CD4-positive, alpha-beta T cell treated with Interleukin-6 for 4 hours (primary cell): ENCODE measurements around the gene GGTLC2.
"Not testable (repeated sequence)": the region's sequence is repeated elsewhere in the genome, so short reads cannot be mapped to it uniquely, and the experiment has no call there.

Experiments
- DNase-seq: peaks from one replicate; pipeline ENCODE4 v3.0.0-alpha.2; 2020; ENCODE audit warnings: mixed read lengths

The GGTLC2 gene

DNA sequence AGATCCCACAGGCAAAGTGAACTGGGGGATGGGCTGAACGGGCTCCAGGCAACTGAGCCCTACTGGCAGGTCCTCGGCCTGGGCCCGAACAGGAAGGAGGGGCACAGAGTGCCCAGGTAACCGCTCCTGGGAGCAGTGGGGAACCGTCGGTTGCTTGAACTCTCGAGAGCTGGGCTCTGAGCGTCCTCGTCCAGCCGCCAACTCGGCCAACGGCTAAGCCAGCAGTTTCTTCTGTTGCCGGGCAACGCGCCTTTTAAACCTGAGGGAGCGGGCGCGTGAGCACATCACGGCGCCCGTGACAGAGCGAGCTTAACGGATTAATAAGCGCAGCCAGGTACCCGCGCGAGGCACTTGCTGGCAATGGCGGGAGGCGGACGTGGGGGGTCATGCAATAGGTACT lies at the start of gene GGTLC2:
GGTLC2 (plus strand) TSS at position 301 of the 400 bp plus-strand sequence. CDS start 1,732 bp downstream, outside the sequence.
- DNase-seq, result not testable (repeated sequence)

DNA sequence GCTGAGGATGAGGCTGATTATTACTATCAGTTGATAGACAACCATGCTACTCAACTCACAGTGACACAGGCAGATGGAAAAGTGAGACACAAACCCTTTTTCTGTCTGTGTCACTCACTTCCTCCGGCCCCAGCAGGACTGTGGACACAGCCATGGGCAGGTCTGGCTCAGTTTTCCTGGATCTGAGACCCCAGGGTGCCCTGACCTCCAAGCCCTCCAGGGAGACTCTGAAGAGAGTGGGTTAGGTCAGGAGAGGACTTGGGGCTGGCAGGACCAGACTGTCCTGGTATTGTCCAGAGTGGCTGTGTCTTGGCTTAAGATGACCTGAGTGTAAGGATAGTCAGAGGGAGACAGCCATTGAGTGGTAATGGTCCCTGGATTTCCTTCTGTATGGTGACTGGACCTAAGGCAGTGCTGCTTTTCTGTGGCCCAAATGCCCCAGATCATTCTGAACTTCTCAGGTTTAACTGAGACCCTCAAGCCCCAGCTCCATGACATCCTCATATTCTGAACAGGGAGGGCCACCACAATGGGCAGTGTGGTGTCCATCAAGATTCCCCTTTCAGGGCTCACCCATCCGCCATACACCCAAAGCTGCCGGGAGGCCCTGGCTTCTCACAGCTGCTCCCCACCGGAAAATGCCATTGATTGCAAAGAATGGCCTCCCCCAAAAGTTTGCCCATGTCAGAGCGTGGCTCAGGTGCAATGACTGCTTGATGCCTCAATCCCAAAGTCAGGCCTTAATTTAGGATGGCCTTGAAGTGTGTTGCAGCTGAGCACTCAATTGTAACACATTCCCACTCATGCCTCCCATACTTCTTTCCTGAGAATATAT lies 49.2 kb upstream of the GGTLC2 start:
- DNase-seq, result no peak

DNA sequence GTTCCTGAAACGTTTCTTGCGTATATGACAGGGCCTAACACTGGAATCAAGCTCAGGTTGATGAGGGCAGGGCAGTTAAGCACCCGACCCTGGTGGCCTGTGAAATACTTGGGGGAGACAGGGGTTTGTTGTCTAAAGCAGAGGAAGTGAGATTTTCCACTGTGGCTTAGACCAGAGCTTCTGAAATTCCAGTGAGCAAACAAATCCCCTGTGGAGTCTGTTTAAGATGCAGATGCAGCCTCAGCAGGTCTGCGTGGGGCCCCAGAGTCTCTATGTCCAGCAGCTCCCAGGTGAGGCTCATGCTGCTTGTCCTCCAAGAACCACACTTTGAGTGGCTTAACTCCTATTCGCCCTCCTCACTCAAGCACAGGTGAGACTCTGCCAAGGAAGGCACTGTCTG lies 46.3 kb upstream of the GGTLC2 start:
- DNase-seq, result no peak

DNA sequence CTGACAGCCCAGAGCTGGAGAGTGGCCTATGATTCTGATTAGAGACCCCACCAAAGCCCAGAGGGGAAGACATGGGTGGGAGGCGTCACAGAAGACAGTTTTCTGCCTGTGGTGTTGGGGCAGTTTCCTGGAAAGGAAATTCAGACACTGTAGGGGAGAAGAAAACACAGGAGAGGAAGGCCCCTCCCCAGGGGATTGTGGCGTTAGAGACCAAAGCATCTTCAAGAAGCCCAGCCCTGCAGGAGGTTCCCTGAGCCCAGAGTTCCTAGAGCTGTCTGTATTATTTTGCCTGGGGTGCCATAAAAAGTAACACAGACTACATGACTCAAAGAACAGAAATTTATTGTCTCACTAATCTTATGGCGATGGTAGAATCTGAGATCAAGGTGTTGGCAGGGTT lies 45.2 kb upstream of the GGTLC2 start:
- no peak for DNase-seq

DNA sequence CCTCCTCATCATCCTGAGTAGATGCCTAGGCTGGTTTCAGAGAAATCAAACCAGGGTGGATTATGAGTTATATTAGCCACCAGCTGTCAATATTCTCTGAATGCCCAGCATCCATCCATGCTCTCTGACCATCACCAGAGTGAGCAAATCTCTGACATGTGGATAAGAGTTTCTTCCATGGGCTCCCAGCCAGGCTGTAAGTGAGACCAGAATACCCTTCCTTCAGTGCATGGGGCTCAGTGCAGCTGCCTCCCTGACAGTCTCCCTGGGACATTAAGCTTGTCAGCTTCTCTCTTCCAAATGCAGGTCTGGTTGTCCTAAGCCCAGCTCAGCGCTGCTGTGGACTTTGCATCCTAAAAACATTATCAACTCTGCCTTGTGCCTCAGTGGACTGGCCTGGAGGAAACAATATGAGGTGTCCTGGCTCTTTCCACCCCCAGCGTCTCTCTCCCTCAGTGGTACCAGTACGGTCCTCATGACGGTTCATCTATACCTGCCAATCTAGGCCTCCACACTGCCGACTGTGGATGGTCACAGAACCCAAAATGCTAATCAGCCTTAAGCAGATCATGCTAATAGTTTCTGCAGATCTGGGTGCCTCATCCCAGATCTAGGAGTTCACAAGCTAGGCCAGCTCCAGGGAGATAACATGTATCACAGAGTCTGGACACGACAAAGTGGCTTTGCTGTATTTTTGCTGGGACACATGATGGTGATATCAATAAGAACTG lies 43.7 kb upstream of the GGTLC2 start:
- DNase-seq, result no peak

DNA sequence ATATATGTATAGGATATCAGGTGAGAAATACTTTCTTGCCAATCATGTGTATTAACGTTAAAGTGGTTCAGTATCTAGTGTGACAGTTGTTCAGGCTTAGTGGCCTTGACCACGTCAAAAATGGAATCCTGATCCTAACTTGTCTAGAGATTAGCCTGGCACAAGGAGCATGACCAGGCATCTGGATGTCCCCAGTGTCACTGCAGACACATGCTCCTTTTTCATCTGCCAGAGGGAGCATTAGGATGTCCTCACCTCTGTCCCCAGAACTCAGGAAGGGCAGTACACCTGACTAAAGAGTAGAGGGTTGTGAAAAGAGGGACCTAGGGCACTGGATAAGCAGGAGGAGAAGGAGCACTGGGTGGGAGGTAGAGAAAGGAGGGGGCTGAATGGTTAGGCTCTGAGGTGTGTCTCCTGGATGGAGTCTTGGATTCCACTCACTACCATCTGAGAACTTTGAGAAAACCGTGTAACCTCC lies 40.9 kb upstream of the GGTLC2 start:
- no peak for DNase-seq

DNA sequence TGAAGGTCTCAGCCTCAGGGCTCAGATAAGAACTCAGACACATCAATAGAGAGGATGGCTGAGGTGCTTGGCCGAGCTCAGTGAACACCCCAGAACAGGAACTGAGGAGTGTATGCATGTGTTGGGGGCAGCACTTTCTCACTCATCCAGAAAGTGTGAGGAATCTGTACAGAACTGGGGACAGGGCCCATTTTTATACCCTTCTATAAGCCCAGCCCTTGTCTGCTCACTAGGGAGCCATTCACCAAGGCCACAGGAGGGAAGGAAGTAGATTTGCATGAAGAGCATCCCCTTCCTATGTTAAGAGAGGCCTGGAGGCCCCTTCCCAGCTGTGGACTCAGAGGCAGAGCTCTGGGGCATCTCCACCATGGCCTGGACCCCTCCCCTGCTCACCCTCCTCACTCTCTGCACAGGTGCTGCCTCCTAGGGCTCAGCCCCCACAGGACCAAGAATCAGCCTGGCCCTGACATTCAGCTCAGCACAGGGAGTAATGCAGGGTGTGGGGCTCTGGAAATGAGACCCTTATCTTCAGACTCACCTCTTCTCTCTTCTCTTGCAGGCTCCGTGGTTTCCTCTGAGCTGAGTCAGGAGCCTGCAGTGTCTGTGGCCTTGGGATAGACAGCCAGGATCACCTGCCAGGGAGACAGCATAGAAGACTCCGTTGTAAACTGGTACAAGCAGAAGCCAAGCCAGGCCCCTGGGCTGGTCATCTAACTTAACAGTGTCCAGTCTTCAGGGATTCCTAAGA lies 39.9 kb upstream of the GGTLC2 start:
- DNase-seq, result no peak

DNA sequence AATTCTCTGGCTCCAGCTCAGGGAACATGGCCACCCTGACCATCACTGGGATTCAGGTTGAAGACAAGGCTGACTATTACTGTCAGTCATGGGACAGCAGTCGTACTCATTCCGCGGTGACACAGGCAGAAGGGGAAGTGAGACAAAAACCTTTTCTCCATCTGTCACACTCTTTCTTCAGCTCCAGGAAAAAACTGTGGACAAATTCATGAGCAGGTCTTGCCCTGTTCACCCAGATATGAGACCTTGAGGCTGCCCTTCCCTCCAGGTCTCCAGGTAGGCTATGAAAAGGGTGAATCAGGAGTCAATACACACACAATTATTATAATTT lies 39.4 kb upstream of the GGTLC2 start:
- DNase-seq, result no peak

DNA sequence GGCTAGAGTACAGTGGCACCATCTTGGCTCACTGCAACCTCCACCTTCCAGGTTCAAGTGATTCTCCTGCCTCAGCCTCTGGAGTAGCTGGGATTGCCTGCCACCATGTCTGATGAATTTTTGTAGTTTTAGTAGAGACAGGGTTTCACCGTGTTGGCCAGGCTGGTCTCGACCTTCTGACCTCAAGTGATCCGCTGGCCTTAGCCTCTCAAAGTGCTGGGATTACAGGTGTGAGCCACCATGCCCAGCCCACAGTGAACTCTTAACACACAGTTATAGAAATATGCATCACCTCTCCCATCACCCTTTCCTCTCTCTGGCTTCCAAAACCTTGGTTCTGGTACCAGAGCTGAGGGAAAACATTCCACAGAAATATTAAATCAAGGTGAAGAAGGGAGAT lies 36.4 kb upstream of the GGTLC2 start:
- not testable (repeated sequence) for DNase-seq

DNA sequence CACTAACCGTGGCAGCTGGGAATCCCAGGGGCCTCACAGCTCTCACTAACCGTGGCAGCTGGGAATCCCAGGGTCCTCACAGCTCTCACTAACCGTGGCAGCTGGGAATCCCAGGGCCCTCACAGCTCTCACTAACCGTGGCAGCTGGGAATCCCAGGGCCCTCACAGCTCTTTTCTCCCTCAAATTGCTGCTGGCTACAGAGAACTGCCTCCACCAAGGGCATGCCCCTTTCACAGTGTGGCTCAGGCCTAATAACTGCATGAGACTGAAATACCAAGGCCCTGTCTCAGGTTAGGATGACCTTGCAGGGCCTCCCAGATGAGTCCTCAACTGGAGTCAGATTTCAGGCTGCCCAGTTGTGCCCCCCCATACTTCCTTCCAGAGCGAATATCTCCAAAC lies 35.1 kb upstream of the GGTLC2 start:
- no peak for DNase-seq

DNA sequence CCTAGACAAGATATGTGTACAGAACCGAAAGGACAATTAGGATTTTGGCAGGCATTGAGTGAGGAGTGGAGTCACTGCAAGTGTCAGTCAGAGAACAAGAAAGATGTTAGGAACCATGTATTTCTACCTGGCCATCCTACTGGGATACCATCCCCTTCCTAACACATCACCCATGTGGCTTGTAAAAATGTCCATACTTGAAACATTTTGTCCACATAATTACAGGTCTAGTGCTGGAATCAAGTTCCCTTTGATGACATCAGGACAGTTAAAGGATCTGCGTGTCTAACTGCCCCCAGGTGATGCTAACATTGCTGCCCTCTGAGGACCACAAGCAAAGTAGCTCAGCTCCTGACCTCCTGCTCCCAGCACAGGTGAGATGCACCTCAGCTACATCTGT lies 31.9 kb upstream of the GGTLC2 start:
- DNase-seq, result no peak

DNA sequence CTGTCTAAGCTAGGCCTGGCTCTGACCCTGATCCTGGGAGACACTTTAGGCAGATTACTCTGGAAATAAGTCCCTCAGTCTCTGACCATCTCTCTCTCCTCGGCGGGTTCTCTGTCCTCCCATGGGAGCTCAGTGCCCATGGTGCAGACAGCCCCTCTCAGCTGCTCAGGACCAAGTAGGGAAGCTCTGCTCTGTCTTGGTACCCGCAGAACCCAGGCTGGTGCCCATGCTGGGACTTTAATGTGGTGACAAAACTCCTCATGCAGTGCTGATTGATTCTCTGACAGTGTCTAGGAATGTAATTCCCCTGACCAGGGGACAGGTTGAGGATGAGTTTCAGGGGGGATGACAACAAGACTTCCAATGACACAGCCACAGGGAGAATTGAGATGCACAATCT lies 30.3 kb upstream of the GGTLC2 start:
- no peak for DNase-seq

DNA sequence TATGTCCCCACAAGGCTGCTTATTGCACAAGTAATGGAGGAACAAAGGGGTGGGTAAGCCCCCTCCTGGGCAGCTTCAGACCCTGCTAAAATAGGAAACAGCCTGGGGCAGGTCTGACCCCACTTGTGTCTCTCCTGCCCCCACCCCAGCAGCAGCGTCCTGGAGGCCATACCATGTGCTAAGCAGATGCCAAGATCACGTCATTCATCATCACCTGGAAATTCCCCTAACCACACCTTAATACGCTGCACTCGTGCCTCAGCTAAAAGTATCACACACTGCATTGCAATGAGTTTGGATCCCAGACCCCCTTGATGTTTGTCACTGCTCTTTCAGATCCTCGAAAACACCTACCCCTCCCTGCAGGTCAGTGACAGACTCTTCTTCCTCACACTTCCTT lies 27.8 kb upstream of the GGTLC2 start:
- no peak for DNase-seq

DNA sequence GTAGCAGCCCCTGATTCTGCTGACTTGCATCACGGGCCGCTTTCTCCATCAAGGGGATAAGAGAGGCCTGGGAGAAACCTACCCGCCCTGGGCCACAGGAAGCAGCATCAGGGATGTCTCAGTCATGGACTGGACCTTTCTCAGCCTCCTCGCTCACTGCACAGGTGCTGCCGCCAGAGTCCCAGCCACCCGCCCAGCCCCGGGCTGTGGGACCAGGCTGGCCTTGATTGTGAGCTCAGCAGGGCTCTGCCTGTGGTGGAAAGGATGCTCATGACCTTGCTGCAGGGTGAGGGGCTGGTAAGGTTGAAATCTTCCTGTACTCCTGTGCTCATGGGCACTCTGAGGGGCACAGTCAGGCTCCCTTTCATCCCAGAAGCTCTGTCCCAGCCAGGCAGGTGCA lies 26.0 kb upstream of the GGTLC2 start:
- DNase-seq, result no peak

DNA sequence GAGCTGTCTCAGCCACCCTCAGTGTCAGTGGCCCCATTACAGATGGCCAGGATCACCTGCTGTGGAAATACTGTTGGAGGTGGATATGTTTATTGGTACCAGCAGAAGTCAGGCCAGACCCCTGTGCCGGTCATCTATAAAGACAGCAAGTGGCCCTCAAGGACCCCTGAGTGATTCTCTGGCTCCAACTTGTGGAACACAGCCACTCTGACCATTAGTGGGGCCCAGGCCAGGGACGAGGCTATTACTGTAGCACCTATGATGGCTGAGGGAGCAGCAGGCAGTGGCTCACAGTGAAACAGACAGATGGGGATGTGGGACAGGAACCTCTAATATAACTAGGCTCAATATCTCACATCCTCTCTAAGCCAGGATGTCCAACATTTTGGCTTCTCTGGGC lies 25.5 kb upstream of the GGTLC2 start:
- DNase-seq, result no peak

DNA sequence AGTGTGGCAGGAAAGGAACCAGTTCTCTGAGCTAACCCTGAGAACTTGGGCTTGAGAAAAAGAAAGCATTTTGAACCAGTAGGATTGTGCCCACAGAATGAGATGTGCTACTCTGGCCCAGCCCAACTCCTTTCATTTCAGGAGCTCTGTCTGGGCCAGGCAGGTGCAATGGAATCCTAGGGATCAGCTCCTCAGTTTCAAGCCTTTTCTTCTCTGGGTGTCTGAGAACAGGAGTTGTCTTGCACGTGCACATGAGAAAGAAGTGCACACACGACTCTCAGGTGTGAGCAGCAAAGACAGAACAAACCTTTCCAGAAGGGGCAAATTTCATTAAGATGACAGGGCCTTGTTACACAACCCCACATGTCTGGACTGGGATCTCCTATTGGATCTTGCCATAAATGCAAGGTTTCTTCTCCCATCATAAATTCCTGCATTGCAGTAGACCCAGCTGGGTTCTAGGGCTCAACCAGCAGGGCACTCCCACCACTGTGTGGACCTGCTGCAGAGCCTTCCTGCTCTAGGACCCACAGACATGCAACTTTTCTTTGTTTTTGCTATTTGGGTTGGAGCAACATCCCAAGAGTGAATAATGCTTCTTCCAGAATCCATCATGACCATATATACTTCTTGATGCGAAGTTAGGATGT lies 24.5 kb upstream of the GGTLC2 start:
- no peak for DNase-seq

DNA sequence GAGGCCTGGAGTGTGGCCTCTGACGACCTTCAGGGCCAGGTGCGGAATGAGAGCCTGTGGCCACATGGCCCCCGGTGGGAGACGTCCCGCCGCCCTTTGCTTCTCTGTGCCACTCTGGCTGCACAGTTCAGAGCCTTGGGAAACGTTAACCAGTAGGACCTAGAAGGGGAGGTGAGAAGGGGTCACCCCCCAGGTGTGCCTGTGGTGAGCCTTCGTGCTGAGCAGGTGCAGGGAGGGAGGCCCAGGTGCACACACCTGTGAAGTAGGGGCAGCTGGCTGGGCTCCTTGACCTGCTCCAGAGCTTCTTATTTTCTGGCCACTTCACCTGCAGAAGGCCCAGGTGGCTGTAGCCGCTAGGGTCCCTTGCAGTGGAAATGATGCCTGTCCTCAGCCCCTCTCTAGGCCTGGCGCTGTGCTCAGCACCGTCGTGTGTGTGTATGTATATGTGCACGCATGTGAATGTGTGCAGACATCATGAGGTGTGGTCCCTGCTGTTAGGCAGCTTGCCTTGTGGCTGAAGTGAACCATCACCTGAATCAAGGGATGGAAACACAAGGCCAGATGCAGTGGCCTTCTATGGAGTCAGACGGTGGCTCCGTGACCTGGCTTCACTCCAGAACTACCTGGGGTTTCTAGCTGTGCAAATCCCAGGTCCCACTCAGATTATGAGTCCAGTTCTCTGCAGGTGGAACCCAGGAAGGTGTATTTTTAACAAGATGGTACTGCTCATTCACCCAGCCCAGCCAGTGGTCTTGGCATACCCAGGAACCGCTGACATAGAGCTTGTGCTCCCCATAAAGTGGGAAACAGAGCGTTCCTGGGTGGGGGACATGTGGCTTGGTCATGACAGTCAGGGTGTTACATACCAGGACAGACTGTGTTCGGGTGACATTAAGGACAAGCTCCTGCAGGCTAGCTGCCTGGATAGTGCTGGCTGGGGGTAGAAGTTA lies 15.6 kb upstream of the GGTLC2 start:
- DNase-seq, result not testable (repeated sequence)

DNA sequence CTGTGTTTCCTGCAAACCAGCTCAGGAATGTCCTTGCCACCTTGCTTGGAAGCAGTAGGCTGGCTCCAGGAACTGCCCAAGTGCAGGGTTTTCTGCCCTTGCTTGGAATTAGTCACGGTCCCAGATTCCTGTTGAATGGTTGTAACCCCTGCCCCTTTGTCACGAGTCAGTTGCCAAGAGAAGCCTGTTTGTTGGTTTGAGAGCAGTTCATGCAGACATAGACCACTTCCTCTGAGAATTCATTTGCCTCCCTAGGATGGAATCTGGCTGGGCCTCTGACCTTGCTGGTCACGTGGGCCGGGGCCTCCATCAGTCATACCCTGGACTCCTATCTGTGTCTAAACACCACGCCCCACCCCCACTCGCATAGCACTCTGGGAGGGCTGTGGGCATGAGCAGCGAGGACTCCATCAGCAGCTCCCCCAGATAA lies 13.2 kb upstream of the GGTLC2 start:
- not testable (repeated sequence) for DNase-seq

DNA sequence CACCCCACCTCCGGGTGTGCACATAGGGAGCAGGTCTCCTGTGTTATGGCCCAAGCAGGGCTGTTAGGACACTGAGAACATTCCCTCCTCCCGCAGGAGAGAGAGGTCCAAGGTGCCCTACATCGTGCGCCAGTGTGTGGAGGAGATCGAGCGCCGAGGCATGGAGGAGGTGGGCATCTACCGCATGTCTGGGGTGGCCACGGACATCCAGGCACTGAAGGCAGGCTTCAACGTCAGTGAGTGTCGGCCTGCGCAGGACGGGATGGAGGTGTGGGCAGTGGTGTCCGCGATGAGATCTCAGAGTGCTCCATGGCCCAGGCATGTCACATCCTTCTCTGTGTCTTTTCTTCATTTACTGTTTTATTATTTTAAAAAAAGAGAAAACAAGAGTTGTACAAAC lies 12.2 kb upstream of the GGTLC2 start:
- DNase-seq, result not testable (repeated sequence)

DNA sequence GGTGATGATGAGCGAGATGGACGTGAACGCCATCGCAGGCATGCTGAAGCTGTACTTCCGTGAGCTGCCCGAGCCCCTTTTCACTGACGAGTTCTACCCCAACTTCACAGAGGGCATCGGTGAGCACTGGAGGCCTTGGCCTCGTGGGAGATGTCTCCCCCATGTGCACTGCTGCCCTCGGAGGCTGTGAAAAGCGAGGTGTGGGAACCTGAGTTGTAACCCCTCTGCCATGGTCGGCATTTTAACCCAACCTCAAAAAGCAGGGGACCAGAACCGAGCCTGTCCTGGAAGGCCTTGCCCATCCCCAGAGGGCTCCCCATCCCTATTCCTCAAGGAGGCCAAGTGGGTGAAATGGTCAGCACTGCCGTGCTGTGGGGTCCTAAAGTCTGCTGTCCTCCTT lies 10.9 kb upstream of the GGTLC2 start:
- not testable (repeated sequence) for DNase-seq

DNA sequence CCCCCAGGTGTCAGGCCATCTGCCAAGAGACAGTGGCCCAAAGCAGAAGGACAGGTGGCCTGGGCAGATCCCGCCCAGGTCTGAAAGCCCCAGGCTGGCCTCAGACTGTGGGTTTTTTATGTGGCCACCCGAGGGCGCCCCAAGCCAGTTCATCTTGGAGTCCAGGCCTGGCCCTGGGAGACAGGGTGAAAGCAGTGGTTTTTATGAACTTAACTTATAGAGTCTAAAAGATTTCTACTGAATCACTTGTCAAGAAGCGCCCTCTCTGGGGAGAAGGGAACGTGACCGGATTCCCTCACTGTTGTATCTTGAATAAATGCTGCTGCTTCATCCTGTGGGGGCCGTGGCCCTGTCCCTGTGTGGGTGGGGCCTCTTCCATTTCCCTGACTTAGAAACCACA lies 8.2 kb upstream of the GGTLC2 start:
- DNase-seq, result not testable (repeated sequence)

DNA sequence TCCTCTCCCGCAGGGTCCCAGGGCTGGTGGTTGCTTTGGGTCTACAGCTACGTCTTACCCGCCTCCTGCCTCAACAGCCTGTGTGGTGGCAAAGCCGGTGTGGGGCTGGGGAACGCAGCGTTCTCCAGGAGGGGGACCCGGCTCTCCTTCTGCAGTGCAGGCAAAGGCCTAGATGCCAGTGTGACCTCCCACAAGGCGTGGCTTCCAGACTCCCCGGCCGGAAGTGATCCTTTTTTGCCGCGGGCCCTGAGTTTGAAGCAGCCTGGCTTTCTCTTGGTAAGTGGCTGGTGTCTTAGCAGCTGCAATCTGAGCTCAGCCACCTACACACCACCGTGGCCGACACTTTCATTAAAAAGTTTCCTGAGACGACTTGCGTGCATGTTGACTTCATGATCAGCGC lies 6.1 kb upstream of the GGTLC2 start:
- not testable (repeated sequence) for DNase-seq
